K562 treated with DMSO at 1 percent for 48 hours (cell line): ENCODE measurements around the gene TMEM8B. TPM values are rescaled to one million over a fixed set of nuclear protein-coding genes. Genes with fewer than 3 reads are reported as not detected.

Experiments
- total RNA-seq: library from RNA; unstranded; fragments of 300-600 nt; gene quantifications from 2 replicates; pipeline ENCODE4 v1.2.3, GENCODE V29; 2022; ENCODE audit warnings: low replicate concordance; ENCODE audit errors: extremely low read depth

Gene TMEM8B
- total RNA-seq, result not detected in 2 replicates

GRCh38 chr9:35829084-35829763 is at the start of gene TMEM8B:
Gene TMEM8B (plus strand): TSS chr9:35829228. CDS start chr9:35829448, 220 bp downstream.

GRCh38 chr9:35791297-35791921 is 37.6 kb upstream of the TMEM8B start, which contains the start of gene NPR2:
Gene NPR2 (plus strand): TSS chr9:35791591. CDS start chr9:35792409, 818 bp downstream.

GRCh38 chr9:35812025-35812602 is 16.9 kb upstream of the TMEM8B start, which contains the start of gene SPAG8:
Gene SPAG8 (minus strand): TSS chr9:35812262. CDS start chr9:35812147, 115 bp downstream.

DNA sequence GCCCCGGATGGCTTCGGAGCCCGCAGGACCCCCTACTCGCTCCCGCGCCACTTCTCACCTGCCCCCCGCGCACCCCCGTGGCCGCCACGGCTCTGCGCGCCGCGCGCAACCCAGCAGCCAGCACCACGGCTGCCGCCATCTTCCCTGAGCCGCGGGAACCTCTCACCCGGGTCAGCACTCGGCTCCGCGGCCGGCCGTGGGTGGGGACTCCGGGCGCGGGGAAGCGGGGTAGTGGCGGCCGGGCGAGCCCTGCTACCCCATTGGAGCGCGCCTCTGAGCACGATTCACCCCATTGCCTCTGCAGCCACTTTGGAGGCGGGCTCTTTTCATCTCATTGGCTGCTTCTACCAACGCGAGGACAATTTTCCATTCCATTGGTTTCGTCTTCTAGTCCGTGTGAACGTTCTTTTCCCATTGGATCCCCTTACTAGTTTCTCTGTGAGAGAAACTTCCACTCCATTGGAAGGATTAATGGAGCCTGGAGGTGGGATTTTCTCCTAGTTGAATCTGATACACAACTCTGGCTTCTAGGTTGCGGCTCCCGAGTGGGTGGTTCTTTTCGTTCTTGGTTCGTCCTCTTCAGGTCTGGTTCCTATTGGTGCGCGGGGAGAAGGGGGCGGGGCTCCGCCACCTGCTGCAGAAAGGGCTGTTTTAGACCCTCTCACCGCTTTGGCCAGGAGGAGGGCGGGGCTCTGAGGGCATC is 14.0 kb upstream of the TMEM8B start, which contains the start of gene HINT2:
TSS of gene HINT2 (minus strand) at position 202 of the 703 bp plus-strand sequence. CDS start at position 139, 63 bp downstream.

DNA sequence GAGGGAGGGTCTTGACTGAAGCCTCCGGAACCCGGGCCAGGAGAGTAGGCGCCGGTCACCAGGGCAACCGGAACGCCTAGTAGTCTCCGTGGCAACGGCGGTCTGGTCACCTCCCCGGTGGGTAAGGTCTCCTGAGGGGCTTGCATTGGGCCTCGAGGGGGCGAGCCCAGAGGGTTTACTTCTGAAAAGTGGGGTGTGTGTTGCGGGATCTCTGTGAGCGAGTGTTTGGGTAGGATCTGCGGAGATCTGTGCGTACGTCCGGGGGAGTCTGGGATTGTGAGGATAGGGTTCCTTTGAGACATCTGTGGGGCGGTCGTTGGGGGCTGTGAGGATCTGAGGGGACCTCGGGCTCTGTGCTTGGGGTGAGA is 328 bp upstream of the TMEM8B start, which contains the start of gene FAM221B:
TSS of gene FAM221B (minus strand) at position 17 of the 368 bp plus-strand sequence. CDS start 2,571 bp downstream, outside the sequence.

DNA sequence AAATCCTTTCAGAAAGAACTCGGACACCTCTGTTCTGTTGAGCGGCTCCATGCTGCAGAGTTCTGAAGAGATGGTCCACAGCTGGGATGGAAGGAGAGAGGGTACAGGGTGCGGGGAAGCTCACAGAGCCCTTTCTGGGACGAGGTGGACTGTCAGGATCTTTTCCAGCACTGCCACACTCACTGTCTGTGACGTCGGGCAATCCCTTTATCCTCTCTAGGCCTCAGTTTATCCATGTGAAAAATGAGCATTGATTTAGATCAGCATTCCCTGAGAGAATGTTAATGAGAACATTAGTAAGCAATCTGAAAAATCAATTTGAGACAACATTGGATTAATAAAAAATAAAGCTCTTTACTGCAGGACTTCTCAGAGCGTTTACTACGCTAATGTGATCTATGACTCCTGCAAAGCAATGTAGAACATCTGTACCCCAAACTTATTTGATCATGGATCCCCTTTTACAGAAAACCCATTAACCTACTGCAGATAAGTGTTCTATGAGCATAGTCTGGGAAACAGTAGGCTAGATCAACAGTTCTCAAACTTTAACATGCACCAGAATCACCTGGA is 41.4 kb downstream of the TMEM8B start, which contains the start of gene OR13J1:
TSS of gene OR13J1 (minus strand) at position 51 of the 573 bp plus-strand sequence. CDS start at position 51, 0 bp downstream.

DNA sequence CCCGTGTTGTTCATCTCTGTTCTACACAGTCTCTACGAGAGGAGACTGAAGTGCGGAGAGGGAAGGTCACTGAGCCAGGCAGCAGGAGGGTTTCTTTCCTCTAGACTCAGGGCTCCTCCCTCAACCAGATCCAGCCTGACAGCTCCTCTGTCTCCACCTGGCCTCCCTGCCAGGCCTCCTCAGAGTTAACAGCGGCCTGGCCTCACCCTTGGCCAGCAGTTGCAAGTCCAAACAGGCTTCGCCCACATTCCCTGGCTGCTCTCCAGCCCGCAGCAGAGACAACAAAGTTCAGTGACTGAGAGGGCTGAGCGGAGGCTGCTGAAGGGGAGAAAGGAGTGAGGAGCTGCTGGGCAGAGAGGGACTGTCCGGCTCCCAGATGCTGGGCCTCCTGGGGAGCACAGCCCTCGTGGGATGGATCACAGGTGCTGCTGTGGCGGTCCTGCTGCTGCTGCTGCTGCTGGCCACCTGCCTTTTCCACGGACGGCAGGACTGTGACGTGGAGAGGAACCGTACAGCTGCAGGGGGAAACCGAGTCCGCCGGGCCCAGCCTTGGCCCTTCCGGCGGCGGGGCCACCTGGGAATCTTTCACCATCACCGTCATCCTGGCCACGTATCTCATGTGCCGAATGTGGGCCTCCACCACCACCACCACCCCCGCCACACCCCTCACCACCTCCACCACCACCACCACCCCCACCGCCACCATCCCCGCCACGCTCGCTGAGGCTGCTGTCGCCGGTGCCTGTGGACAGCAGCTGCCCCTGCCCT is 77.1 kb downstream of the TMEM8B start, which contains the start of gene HRCT1:
TSS of gene HRCT1 (plus strand) at position 291 of the 768 bp plus-strand sequence. CDS start at position 377, 86 bp downstream.

GRCh38 chr9:35909274-35909673 is 80.2 kb downstream of the TMEM8B start, which contains the start of gene SPAAR:
Gene SPAAR (plus strand): TSS chr9:35909490. CDS start chr9:35910464, 974 bp downstream.

Other genes with a start within 250 kb of the TMEM8B start
- gene TESK1, start 224.0 kb upstream of the TMEM8B start, total RNA-seq, result not detected in 2 replicates
- not detected in 2 replicates for gene CD72, start 210.8 kb upstream of the TMEM8B start, total RNA-seq
- gene SIT1, start 178.3 kb upstream of the TMEM8B start, total RNA-seq, result not detected in 2 replicates
- not detected in 2 replicates for gene RMRP, start 171.2 kb upstream of the TMEM8B start, total RNA-seq
- not detected in 2 replicates for gene CCDC107, start 170.9 kb upstream of the TMEM8B start, total RNA-seq
- gene ARHGEF39, start 164.0 kb upstream of the TMEM8B start, total RNA-seq, result not detected in 2 replicates
- gene CA9, start 155.3 kb upstream of the TMEM8B start, total RNA-seq, result not detected in 2 replicates
- not detected in 2 replicates for gene TPM2, start 139.3 kb upstream of the TMEM8B start, total RNA-seq
- 65.0 and 713 TPM in 2 replicates for gene TLN1, start 97.0 kb upstream of the TMEM8B start, total RNA-seq
- not detected in 2 replicates for gene CREB3, start 96.6 kb upstream of the TMEM8B start, total RNA-seq
- not detected in 2 replicates for gene GBA2, start 80.0 kb upstream of the TMEM8B start, total RNA-seq
- gene RGP1, start 79.9 kb upstream of the TMEM8B start, total RNA-seq, result not detected in 2 replicates
- not detected in 2 replicates for gene MSMP, start 75.0 kb upstream of the TMEM8B start, total RNA-seq
- not detected in 2 replicates for gene NPR2, start 37.6 kb upstream of the TMEM8B start, total RNA-seq
- gene SPAG8, start 17.0 kb upstream of the TMEM8B start, total RNA-seq, result not detected in 2 replicates
- not detected in 2 replicates for gene HINT2, start 14.2 kb upstream of the TMEM8B start, total RNA-seq
- gene FAM221B, start 496 bp upstream of the TMEM8B start, total RNA-seq, result not detected in 2 replicates
- gene OR13J1, start 41.2 kb downstream of the TMEM8B start, total RNA-seq, result not detected in 2 replicates
- gene HRCT1, start 77.0 kb downstream of the TMEM8B start, total RNA-seq, result not detected in 2 replicates
- gene SPAAR, start 80.3 kb downstream of the TMEM8B start, total RNA-seq, result not detected in 2 replicates
- not detected in 2 replicates for gene OR2S2, start 128.9 kb downstream of the TMEM8B start, total RNA-seq
- not detected in 2 replicates for gene RECK, start 207.7 kb downstream of the TMEM8B start, total RNA-seq